Measurements from ENCODE around the gene HOXC5.
"Not testable (repeated sequence)": the region's sequence is repeated elsewhere in the genome, so short reads cannot be mapped to it uniquely, and the experiment has no call there.

HOXC5 gene

GRCh38 chr12:54075409-54075808, 42.6 kb downstream of the HOXC5 start:
- DNase-seq, result no peak

GRCh38 chr12:54075974-54076373, 43.1 kb downstream of the HOXC5 start:
- DNase-seq, result no peak

GRCh38 chr12:54077843-54078242, 45.0 kb downstream of the HOXC5 start:
- not testable (repeated sequence) for DNase-seq

GRCh38 chr12:54079115-54079514, 46.3 kb downstream of the HOXC5 start:
- DNase-seq, result not testable (repeated sequence)

GRCh38 chr12:54080008-54080924, 47.4 kb downstream of the HOXC5 start:
- not testable (repeated sequence) for DNase-seq

- DNase-seq, result not testable (repeated sequence)
Measured at GRCh38 chr12:54081053-54081514, 48.2 kb downstream of the HOXC5 start.

GRCh38 chr12:54081581-54082396, 48.9 kb downstream of the HOXC5 start:
- DNase-seq, result not testable (repeated sequence)

GRCh38 chr12:54082397-54082892, 49.6 kb downstream of the HOXC5 start:
- no peak for DNase-seq

All from midbrain (tissue), 1 donor.